Epithelial cell of esophagus (primary cell): ENCODE measurements around the gene HPSE2.
A peak's percentile ranks its signal among the peaks of the same experiment; 100 is the strongest.

Source experiments
- DNase-seq: peaks from one replicate; pipeline ENCODE4 v3.0.0; 2010; ENCODE audit warnings: low read depth
- H3K4me3 ChIP-seq: 2 replicates; pipeline ENCODE4 v1.5.1; 2011; ENCODE audit warnings: mild to moderate bottlenecking, low read length, control low read depth
- CTCF ChIP-seq: IDR thresholded peaks from 2 replicates; pipeline ENCODE4 v1.5.1; 2011; ENCODE audit warnings: low read depth, mild to moderate bottlenecking, low read length, control low read depth, inconsistent platforms; ENCODE audit not compliant: insufficient read depth; ENCODE audit errors: missing control alignments

Gene HPSE2

DNA sequence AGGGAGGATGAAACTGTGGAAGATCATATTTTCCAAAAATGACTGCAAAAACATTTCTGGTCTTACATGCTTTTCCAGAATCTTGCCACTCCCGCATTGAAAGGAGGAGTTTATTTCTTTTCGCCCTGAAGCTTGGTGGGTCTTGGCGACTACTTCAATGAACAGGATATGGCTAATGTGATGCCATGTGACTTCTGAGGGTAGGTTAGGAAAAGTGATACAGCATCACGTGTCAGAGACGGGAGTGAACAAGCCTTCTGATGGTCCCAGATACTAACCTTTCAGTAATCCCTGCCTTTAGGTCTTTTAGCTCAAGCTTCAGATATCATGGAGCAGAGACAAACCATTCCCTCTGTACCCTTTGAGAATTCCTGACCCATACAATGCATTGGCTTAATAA lies 596.7 kb downstream of the HPSE2 start:
- TF ChIP-seq CTCF: no peak
- peak; percentile 36 for DNase-seq
- no peak overlapping the region for H3K4me3 ChIP-seq

DNA sequence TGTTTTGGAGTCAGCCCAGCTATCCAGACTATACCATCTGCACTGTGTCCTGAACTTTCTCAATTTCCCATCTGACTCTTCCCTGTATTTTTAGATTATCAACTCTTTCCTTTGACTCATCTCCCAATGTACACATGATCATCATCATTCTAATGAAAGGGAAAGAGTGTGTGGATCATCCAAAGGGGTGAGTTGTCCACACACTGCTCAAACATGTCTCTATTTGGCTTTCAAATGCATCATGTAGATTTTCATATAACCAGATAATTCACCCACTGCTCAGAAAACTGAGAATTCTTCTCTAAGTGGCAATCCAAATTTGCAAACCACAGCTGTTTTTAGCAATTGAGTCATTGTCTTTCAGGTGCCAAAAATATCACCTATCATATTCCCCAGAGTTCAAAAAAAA lies 598.7 kb downstream of the HPSE2 start:
- TF ChIP-seq CTCF: no peak
- no peak overlapping the region for H3K4me3 ChIP-seq
- peak; percentile 49 for DNase-seq

GRCh38 chr10:98632456-98633150 lies 603.0 kb downstream of the HPSE2 start:
- no peak for TF ChIP-seq CTCF
- H3K4me3 ChIP-seq: no peak overlapping the region
- no peak for DNase-seq

GRCh38 chr10:98628206-98628605 lies 607.4 kb downstream of the HPSE2 start:
- DNase-seq: no peak
- no peak overlapping the region for H3K4me3 ChIP-seq
- TF ChIP-seq CTCF: no peak

- DNase-seq: no peak
- H3K4me3 ChIP-seq: no peak overlapping the region
- no peak for TF ChIP-seq CTCF
These were observed 607.9 kb downstream of the HPSE2 start for GRCh38 chr10:98627711-98628110.

GRCh38 chr10:98624963-98625362 lies 610.7 kb downstream of the HPSE2 start:
- H3K4me3 ChIP-seq: no peak overlapping the region
- no peak for DNase-seq
- no peak for TF ChIP-seq CTCF

GRCh38 chr10:98623176-98623575 lies 612.5 kb downstream of the HPSE2 start:
- no peak for DNase-seq
- H3K4me3 ChIP-seq: no peak overlapping the region
- no peak for TF ChIP-seq CTCF
